Measurements from ENCODE around the gene OXCT1.

OXCT1 gene

DNA sequence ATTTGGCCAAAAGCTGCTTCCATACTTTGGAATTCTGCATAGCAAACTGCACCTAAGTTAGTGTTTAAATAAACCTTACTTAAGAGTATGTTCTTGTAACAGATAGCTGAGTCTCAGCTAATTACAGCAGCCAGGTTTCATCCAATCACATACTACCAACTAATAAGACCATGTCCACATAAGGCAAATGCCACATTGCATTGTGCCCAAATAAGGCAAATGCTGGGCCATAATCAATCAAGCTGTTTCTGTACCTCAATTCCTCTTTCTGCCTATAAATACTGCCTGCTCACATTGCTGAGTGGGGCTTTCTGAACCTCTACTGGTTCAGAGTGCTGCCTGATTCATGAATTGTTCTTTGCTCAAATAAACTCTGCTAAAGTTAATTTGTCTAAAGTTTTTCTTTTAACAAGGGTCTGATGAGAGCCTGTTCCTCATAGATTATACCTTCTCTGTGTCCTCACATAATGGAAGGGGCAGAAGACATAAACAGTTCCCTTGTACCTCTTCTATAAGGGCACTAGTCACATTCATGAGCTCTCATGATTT, 4.4 kb upstream of the OXCT1 start:
- Histone ChIP-seq H3K27ac (ENCODE audit: insufficient read depth, low read depth, low read length, poor library complexity, severe bottlenecking) (no peak overlapping the region), H3K27me3 (ENCODE audit: control insufficient read depth, insufficient read depth, low read length, poor library complexity, severe bottlenecking) (peaks cover 9% of the 10 kb centered on the region), H3K4me1 (ENCODE audit: control insufficient read depth, insufficient read depth, low read length) (no peaks in the 10 kb centered on the region), H3K4me3 (ENCODE audit: insufficient read depth, low read depth, low read length) (no peak overlapping the region), H3K9me3 (ENCODE audit: control insufficient read depth, low read length) (no peaks in the 10 kb centered on the region), H3K36me3 (ENCODE audit: control insufficient read depth, insufficient read depth, low read length) (no peaks in the 10 kb centered on the region)

DNA sequence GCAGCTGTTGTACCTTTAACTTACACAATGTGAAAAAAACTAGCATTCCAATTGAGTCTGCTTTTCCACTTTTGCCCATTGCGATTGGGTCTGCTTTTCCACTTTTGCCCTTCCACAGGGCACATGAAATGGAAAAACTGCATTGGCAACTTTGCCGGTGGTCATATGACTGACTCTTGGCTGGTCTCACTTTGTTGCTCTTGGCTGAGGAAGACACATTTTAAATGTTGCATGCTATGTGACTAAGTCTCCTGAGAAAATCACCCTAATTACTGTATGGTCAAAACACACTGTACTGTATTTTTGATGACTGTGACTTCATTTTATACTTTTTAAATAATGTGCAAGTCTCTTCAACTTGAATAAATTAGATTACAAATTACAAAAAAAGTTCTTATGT, 1.6 kb upstream of the OXCT1 start:
- 94% methylated on average over 2 of the region's 2 CpGs for WGBS, 2 experiments
- H3K27me3 ChIP-seq (ENCODE audit: control insufficient read depth, insufficient read depth, low read length, poor library complexity, severe bottlenecking): peaks cover 9% of the 10 kb centered on the region
- no peak overlapping the region for H3K27ac ChIP-seq (ENCODE audit: insufficient read depth, low read depth, low read length, poor library complexity, severe bottlenecking)
- no peaks in the 10 kb centered on the region for H3K9me3 ChIP-seq (ENCODE audit: control insufficient read depth, low read length)
- peaks cover 7% of the 10 kb centered on the region for H3K4me1 ChIP-seq (ENCODE audit: control insufficient read depth, insufficient read depth, low read length)
- no peak overlapping the region for H3K4me3 ChIP-seq (ENCODE audit: insufficient read depth, low read depth, low read length)
- no peaks in the 10 kb centered on the region for H3K36me3 ChIP-seq (ENCODE audit: control insufficient read depth, insufficient read depth, low read length)

DNA sequence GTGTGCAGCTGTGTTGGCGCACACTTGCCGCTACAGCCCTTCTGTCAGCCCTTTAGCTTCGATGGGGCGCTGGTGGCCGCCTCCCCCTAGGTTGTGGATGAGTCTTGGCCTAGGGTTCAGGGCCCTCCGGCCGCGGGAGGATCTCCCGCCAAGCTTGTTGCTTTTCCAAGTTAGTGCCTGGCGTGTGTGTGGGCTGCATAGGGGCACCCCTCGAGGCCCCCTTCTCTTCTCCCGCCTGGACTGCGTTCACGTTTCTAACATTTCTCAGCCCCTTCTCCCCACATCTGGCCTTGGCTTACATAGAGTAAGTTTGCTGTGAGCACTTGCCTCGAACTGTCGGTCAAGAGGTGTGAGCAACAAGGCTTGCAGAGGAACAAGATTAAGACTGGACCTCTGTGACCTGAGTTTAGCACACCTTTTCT, 413 bp upstream of the OXCT1 start:
- Histone ChIP-seq H3K9me3 (ENCODE audit: control insufficient read depth, low read length) (no peaks in the 10 kb centered on the region), H3K4me3 (ENCODE audit: insufficient read depth, low read depth, low read length) (peak overlapping the region; percentile 89), H3K27ac (ENCODE audit: insufficient read depth, low read depth, low read length, poor library complexity, severe bottlenecking) (no peak overlapping the region), H3K36me3 (ENCODE audit: control insufficient read depth, insufficient read depth, low read length) (no peaks in the 10 kb centered on the region), H3K4me1 (ENCODE audit: control insufficient read depth, insufficient read depth, low read length) (peaks cover 7% of the 10 kb centered on the region), H3K27me3 (ENCODE audit: control insufficient read depth, insufficient read depth, low read length, poor library complexity, severe bottlenecking) (peaks cover 9% of the 10 kb centered on the region)
- WGBS, 2 experiments: 19% methylated on average over 16 of the region's 16 CpGs

GRCh38 chr5:41869151-41869723, 988 bp downstream of the OXCT1 start:
- 17 to 18% methylated on average over 28 of the region's 28 CpGs for WGBS, 2 experiments
- Histone ChIP-seq H3K36me3 (ENCODE audit: control insufficient read depth, insufficient read depth, low read length) (no peaks in the 10 kb centered on the region), H3K4me1 (ENCODE audit: control insufficient read depth, insufficient read depth, low read length) (peaks cover 7% of the 10 kb centered on the region), H3K9me3 (ENCODE audit: control insufficient read depth, low read length) (no peaks in the 10 kb centered on the region), H3K27ac (ENCODE audit: insufficient read depth, low read depth, low read length, poor library complexity, severe bottlenecking) (no peak overlapping the region), H3K27me3 (ENCODE audit: control insufficient read depth, insufficient read depth, low read length, poor library complexity, severe bottlenecking) (peaks cover 9% of the 10 kb centered on the region), H3K4me3 (ENCODE audit: insufficient read depth, low read depth, low read length) (peak overlapping the region; percentile 89)

- no peak overlapping the region for H3K4me3 ChIP-seq (ENCODE audit: insufficient read depth, low read depth, low read length)
- H3K27me3 ChIP-seq (ENCODE audit: control insufficient read depth, insufficient read depth, low read length, poor library complexity, severe bottlenecking): no peaks in the 10 kb centered on the region
- peaks cover 4% of the 10 kb centered on the region for H3K4me1 ChIP-seq (ENCODE audit: control insufficient read depth, insufficient read depth, low read length)
- H3K36me3 ChIP-seq (ENCODE audit: control insufficient read depth, insufficient read depth, low read length): no peaks in the 10 kb centered on the region
- no peak overlapping the region for H3K27ac ChIP-seq (ENCODE audit: insufficient read depth, low read depth, low read length, poor library complexity, severe bottlenecking)
- no peaks in the 10 kb centered on the region for H3K9me3 ChIP-seq (ENCODE audit: control insufficient read depth, low read length)
Observed at GRCh38 chr5:41863871-41864486, 6.2 kb downstream of the OXCT1 start.

DNA sequence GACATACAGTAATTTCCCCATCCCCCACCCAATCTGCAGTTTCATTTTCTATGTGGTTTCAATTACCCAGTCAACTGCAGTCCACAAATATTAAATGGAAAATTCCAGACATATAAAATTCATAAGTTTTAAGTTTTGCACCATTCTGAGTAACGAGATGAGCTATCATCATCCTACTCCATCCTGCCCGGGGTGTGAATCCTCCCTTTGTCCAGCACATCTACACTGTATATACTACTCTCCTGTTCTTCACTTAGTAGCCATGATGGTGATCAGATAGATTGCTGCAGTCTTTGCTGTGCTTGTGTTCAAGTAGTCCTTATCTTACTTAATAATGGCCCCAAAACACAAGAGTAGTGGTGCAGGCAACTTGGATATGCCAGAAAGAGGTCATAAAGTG, 11.3 kb downstream of the OXCT1 start:
- Histone ChIP-seq H3K27ac (ENCODE audit: insufficient read depth, low read depth, low read length, poor library complexity, severe bottlenecking) (no peak overlapping the region), H3K27me3 (ENCODE audit: control insufficient read depth, insufficient read depth, low read length, poor library complexity, severe bottlenecking) (no peaks in the 10 kb centered on the region), H3K4me3 (ENCODE audit: insufficient read depth, low read depth, low read length) (no peak overlapping the region), H3K4me1 (ENCODE audit: control insufficient read depth, insufficient read depth, low read length) (no peaks in the 10 kb centered on the region), H3K9me3 (ENCODE audit: control insufficient read depth, low read length) (no peaks in the 10 kb centered on the region), H3K36me3 (ENCODE audit: control insufficient read depth, insufficient read depth, low read length) (no peaks in the 10 kb centered on the region)
- WGBS, 2 experiments: 95 to 96% methylated on average over 2 of the region's 2 CpGs

DNA sequence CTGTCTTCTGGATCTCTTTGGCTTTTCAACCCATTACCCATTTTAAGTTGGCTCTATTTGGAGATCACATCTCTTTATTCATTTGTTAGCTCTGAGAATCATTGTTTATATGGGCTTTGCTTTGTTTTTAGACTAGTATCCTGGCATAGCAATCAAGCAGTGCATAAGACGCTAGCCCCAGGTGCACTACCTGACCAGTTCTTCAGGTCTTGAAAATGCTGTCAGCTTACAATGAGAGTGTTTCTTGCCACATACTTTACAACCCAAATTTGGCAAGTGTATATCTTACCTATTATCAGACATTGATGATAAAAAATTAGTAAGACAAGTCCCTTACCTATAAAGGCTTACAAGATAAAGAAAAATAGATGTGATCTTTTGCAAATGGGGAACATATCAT, 12.2 kb downstream of the OXCT1 start:
- no peaks in the 10 kb centered on the region for H3K36me3 ChIP-seq (ENCODE audit: control insufficient read depth, insufficient read depth, low read length)
- no peaks in the 10 kb centered on the region for H3K9me3 ChIP-seq (ENCODE audit: control insufficient read depth, low read length)
- 92 to 93% methylated on average over 1 of the region's 1 CpG for WGBS, 2 experiments
- no peak overlapping the region for H3K27ac ChIP-seq (ENCODE audit: insufficient read depth, low read depth, low read length, poor library complexity, severe bottlenecking)
- no peaks in the 10 kb centered on the region for H3K27me3 ChIP-seq (ENCODE audit: control insufficient read depth, insufficient read depth, low read length, poor library complexity, severe bottlenecking)
- H3K4me3 ChIP-seq (ENCODE audit: insufficient read depth, low read depth, low read length): no peak overlapping the region
- H3K4me1 ChIP-seq (ENCODE audit: control insufficient read depth, insufficient read depth, low read length): no peaks in the 10 kb centered on the region

DNA sequence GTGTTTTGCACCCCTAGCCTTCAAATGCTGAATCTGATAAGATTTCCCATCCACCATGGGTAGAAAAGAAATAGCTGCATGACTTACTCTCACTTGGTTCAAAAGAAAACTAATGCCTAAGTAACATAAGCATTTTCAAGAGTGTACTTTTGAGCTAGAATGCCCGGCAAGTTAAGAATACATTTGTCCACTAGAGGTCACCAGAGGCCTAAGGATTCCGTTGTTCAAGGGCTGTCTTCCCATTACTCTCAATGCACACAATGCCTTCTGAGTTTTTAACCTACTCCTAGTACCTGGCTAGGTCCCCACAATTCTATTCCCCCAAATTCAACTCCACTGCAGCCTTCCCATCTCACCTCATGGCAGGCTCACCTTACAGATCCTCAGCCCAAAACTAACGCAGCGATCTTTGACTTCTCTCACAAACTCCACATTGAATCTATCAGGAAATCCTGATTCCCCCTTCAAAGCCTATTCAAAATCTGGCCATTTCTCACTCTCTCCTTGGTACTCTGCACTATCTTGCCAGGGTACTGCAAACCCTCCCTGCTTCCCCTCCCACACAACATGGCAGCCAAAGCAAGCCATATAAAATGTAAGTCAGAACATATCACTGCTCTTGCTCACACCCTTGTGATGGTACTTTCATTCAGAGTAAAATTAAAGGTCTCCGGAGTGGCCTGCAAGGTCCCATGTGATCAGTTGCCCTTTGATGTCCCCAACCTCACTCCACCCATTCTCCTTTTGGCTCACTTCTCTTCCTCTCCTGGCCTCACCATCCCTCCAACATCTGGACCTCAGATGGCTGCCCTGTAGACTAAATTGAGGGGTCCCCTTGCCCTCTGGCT, 13.4 kb downstream of the OXCT1 start:
- no peak overlapping the region for H3K27ac ChIP-seq (ENCODE audit: insufficient read depth, low read depth, low read length, poor library complexity, severe bottlenecking)
- no peaks in the 10 kb centered on the region for H3K9me3 ChIP-seq (ENCODE audit: control insufficient read depth, low read length)
- H3K36me3 ChIP-seq (ENCODE audit: control insufficient read depth, insufficient read depth, low read length): peaks cover 9% of the 10 kb centered on the region
- no peak overlapping the region for H3K4me3 ChIP-seq (ENCODE audit: insufficient read depth, low read depth, low read length)
- WGBS, 2 experiments: 58% methylated on average over 5 of the region's 5 CpGs
- no peaks in the 10 kb centered on the region for H3K27me3 ChIP-seq (ENCODE audit: control insufficient read depth, insufficient read depth, low read length, poor library complexity, severe bottlenecking)
- H3K4me1 ChIP-seq (ENCODE audit: control insufficient read depth, insufficient read depth, low read length): no peaks in the 10 kb centered on the region

GRCh38 chr5:41852293-41852692, 17.9 kb downstream of the OXCT1 start:
- Histone ChIP-seq H3K27me3 (ENCODE audit: control insufficient read depth, insufficient read depth, low read length, poor library complexity, severe bottlenecking) (no peaks in the 10 kb centered on the region), H3K36me3 (ENCODE audit: control insufficient read depth, insufficient read depth, low read length) (peaks cover 28% of the 10 kb centered on the region), H3K27ac (ENCODE audit: insufficient read depth, low read depth, low read length, poor library complexity, severe bottlenecking) (no peak overlapping the region), H3K4me1 (ENCODE audit: control insufficient read depth, insufficient read depth, low read length) (no peaks in the 10 kb centered on the region), H3K9me3 (ENCODE audit: control insufficient read depth, low read length) (no peaks in the 10 kb centered on the region), H3K4me3 (ENCODE audit: insufficient read depth, low read depth, low read length) (no peak overlapping the region)
- 100% methylated on average over 2 of the region's 2 CpGs for WGBS, 2 experiments

DNA sequence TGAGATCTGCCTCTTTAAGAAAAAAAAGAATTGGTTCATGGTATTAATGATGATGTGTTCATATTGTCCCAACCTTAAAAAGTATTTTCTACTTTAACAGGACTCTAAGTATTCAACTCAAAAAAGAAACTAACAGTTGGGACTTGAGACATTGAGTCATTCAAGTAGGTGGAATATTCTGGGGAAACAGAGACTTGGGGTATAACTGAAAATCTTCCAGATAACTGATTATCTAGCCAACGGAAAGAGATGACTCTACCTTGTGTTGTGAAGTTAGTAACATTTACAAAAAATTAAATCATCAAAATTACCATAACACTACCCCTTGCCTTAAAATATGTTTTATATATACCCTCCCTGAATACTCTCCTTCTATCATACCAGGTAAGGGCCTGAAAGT, 19.1 kb downstream of the OXCT1 start:
- Histone ChIP-seq H3K27ac (ENCODE audit: insufficient read depth, low read depth, low read length, poor library complexity, severe bottlenecking) (no peak overlapping the region), H3K27me3 (ENCODE audit: control insufficient read depth, insufficient read depth, low read length, poor library complexity, severe bottlenecking) (no peaks in the 10 kb centered on the region), H3K36me3 (ENCODE audit: control insufficient read depth, insufficient read depth, low read length) (peaks cover 28% of the 10 kb centered on the region), H3K9me3 (ENCODE audit: control insufficient read depth, low read length) (no peaks in the 10 kb centered on the region), H3K4me3 (ENCODE audit: insufficient read depth, low read depth, low read length) (no peak overlapping the region), H3K4me1 (ENCODE audit: control insufficient read depth, insufficient read depth, low read length) (no peaks in the 10 kb centered on the region)
- WGBS, 2 experiments: no CpG with 5 or more reads among the region's 1 CpG

Measured in ectodermal cell (in vitro differentiated cells).